AG04450 (cell line): ENCODE results near the gene SLC22A4. TPM values are rescaled to one million over a fixed set of nuclear protein-coding genes. Genes with fewer than 3 reads are reported as not detected.

Experiments used
- CTCF ChIA-PET: fragments of 300-600, 350-600 bp; formaldehyde crosslinking; extraction: SDS; loops from one replicate; lab custom pipeline; 2022; ENCODE audit warnings: antibody characterized with exemption, inconsistent platforms; lab: Charles Lee
- POLR2A ChIA-PET: fragments of 350-600 bp; formaldehyde crosslinking; extraction: SDS; loops from one replicate; lab custom pipeline; 2021; ENCODE audit warnings: antibody characterized with exemption, inconsistent platforms; lab: Yijun Ruan, JAX
- DNase-seq: peaks from one replicate; pipeline ENCODE4 v3.0.0-alpha.2; 2011; ENCODE audit warnings: low read depth, low spot score
- H3K27ac ChIP-seq: one replicate; pipeline ENCODE4 v1.5.1; 2012; ENCODE audit warnings: low read depth, low read length, control low read depth
- H3K27me3 ChIP-seq: one replicate; pipeline ENCODE4 v1.6.0; 2012; ENCODE audit warnings: low read length; ENCODE audit not compliant: control insufficient read depth, insufficient read depth
- H3K4me3 ChIP-seq: 2 replicates; pipeline ENCODE4 v1.5.1; 2011; ENCODE audit warnings: mild to moderate bottlenecking, low read depth, low read length, control low read depth
- H3K9me3 ChIP-seq: 2 replicates; pipeline ENCODE4 v1.5.1; 2012; ENCODE audit warnings: low read length; ENCODE audit not compliant: control insufficient read depth, insufficient read depth
- polyA plus RNA-seq: library from polyadenylated mRNA; depleted of rRNA; stranded (reverse); fragments of >200 nt; gene quantifications from 2 replicates; pipeline ENCODE4 v1.2.3, GENCODE V29; 2011
- TF ChIP-seq, protein P1 (sequence below): IDR thresholded peaks from 2 replicates; pipeline ENCODE4 v1.5.1; 2011; ENCODE audit warnings: low read depth, low read length, control low read depth, inconsistent platforms

SLC22A4 gene
- polyA plus RNA-seq, 1 experiment: 3.1 TPM

- no peaks in the 10 kb centered on the region for H3K27me3 ChIP-seq
- peak overlapping the region; percentile 98 for H3K27ac ChIP-seq
- H3K9me3 ChIP-seq: no peaks in the 10 kb centered on the region
- ChIA-PET CTCF (interaction anchor here (0.6 to 9.2 kb wide), 23 partner anchors 18 to 907 kb away, joined by 3 to 209 read pairs (median 7); partner anchors contain the start of gene IRF1), POLR2A (interaction anchor here (0.5 to 4.8 kb wide), 10 partner anchors 11 to 452 kb away, joined by 3 to 45 read pairs (median 4); partner anchors contain the start of genes IRF1 and RAD50)
- 0 out of 2 replicates have a peak overlapping the region, but pooled peaks have one; percentile 17 for H3K4me3 ChIP-seq
- TF ChIP-seq, protein P1, sequence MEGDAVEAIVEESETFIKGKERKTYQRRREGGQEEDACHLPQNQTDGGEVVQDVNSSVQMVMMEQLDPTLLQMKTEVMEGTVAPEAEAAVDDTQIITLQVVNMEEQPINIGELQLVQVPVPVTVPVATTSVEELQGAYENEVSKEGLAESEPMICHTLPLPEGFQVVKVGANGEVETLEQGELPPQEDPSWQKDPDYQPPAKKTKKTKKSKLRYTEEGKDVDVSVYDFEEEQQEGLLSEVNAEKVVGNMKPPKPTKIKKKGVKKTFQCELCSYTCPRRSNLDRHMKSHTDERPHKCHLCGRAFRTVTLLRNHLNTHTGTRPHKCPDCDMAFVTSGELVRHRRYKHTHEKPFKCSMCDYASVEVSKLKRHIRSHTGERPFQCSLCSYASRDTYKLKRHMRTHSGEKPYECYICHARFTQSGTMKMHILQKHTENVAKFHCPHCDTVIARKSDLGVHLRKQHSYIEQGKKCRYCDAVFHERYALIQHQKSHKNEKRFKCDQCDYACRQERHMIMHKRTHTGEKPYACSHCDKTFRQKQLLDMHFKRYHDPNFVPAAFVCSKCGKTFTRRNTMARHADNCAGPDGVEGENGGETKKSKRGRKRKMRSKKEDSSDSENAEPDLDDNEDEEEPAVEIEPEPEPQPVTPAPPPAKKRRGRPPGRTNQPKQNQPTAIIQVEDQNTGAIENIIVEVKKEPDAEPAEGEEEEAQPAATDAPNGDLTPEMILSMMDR: no peak
- peak; percentile 93 for DNase-seq
Observed at GRCh38 chr5:132387640-132388117, 93.5 kb downstream of the SLC22A4 start.

GRCh38 chr5:132388244-132389050, 94.3 kb downstream of the SLC22A4 start:
- no peaks in the 10 kb centered on the region for H3K27me3 ChIP-seq
- no peak for DNase-seq
- H3K27ac ChIP-seq: peak overlapping the region; percentile 98
- H3K4me3 ChIP-seq: no peak overlapping the region
- ChIA-PET CTCF (interaction anchor here (0.5 to 9.2 kb wide), 11 partner anchors 17 to 907 kb away, joined by 3 to 209 read pairs (median 7); partner anchors contain the start of gene IRF1), POLR2A (interaction anchor here (0.6 to 4.8 kb wide), 12 partner anchors 10 to 451 kb away, joined by 3 to 45 read pairs (median 4); partner anchors contain the start of genes IRF1 and RAD50)
- TF ChIP-seq, protein P1: no peak
- H3K9me3 ChIP-seq: no peaks in the 10 kb centered on the region

DNA sequence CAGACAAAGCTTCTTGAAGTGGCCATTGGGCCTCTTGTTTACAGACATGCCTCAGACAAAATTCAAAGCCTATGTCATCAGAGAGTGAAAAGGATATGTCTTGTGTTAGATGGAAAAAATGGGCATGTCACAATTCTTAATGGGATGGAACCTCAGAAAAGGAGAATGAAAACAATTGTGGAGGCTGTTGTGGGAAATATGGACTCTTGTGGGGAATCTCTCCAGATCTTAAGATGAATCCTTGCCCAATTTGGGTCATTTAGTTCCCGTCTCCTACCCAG, 94.8 kb downstream of the SLC22A4 start:
- TF ChIP-seq, protein P1: no peak
- CTCF ChIA-PET: interaction anchor here (0.5 to 9.2 kb wide), 6 partner anchors 22 to 493 kb away, joined by 5 to 209 read pairs (median 20); partner anchors contain the start of gene IRF1
- peak overlapping the region; percentile 98 for H3K27ac ChIP-seq
- DNase-seq: no peak
- H3K9me3 ChIP-seq: no peaks in the 10 kb centered on the region
- H3K4me3 ChIP-seq: no peak overlapping the region
- no peaks in the 10 kb centered on the region for H3K27me3 ChIP-seq
- POLR2A ChIA-PET: interaction anchor here (0.6 to 4.8 kb wide), 7 partner anchors 37 to 121 kb away, joined by 3 to 45 read pairs (median 4); partner anchors contain the start of gene IRF1

DNA sequence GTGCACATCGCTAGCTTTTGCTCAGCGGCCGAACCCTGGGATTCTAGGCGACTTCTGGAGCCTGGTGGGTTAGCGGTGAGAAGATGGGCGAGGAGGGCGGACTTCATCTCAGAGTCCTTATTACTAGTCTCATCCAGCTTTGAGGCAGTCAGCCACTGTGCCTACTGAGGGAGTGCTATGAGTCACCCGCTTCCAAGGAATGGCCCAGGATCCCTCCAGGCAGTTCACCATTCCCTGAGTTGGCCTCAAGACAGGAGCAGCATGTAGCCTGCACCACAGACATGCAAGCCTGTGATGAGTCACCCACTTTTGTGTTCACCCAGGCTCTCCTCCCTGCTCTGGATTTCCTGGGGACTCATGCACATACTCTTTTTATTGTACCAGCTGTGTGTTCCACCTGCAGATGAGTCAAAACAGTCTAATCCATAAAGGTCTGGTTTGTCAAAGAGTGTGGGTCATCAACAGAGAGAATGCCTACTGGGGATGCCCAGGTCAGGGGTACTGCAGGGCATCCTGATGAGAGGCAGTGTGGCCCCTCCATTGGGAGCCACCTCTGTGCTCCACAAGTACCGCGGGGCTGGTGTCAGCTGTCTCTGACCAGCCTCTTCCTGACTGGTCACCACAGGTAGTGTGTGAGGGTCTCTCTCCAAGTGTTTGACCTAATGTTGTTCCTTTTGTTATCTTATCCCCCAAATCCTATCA, 95.5 kb downstream of the SLC22A4 start:
- no peak overlapping the region for H3K4me3 ChIP-seq
- TF ChIP-seq, protein P1: no peak
- peak; percentile 96 for DNase-seq
- no peaks in the 10 kb centered on the region for H3K9me3 ChIP-seq
- CTCF ChIA-PET: interaction anchor here (1.9 to 9.2 kb wide), 5 partner anchors 21 to 430 kb away, joined by 5 to 209 read pairs (median 32); no protein-coding TSS in a partner anchor
- H3K27me3 ChIP-seq: no peaks in the 10 kb centered on the region
- POLR2A ChIA-PET: interaction anchor here (0.5 to 4.8 kb wide), 6 partner anchors 37 to 121 kb away, joined by 3 to 45 read pairs (median 4); partner anchors contain the start of gene IRF1
- H3K27ac ChIP-seq: peak overlapping the region; percentile 98
